ENCODE results near the gene MRPL43. TPM values are rescaled to one million over a fixed set of nuclear protein-coding genes. Genes with fewer than 3 reads are reported as not detected.

The MRPL43 gene
- total and polyA plus RNA-seq, 5 experiments from 2014 or later: 64.9 to 136 (median 117) TPM

DNA sequence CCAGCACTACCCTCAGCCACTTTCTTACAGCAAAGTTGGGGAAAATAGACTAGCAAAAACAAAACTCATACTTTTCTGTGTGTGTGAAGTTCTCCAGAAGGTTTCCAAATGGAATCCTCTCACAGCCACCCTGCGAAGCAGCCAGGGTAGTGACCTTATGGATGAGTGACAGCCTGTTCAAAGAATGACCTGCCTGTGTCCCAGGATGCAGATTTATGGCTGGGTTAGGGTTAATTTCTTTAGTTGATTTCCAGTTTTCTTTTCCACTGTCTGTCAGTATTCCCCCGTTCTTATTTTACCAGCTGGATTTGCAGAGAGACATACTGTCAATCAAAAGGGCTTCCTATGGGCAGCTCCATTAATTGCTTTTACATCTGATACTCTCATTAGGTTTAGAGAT lies 20.4 kb downstream of the MRPL43 start:
- Mint-ChIP-seq H3K36me3 (peaks cover 0 to 27% (median 8%) of the 10 kb centered on the region in 3 donors), H3K27me3 (no peaks in the 10 kb centered on the region), H3K4me3 (no peak overlapping the region), H3K9me3 (no peaks in the 10 kb centered on the region), H3K4me1 (peaks cover 6 to 28% (median 10%) of the 10 kb centered on the region in 4 donors), H3K27ac (no peak overlapping the region)
- no peak for ATAC-seq
- POLR2A ChIA-PET: interaction anchor here (0.5 to 0.8 kb wide), 2 partner anchors 22 to 30 kb away, joined by 4 to 5 read pairs; no protein-coding TSS in a partner anchor
- DNase-seq: no peak

DNA sequence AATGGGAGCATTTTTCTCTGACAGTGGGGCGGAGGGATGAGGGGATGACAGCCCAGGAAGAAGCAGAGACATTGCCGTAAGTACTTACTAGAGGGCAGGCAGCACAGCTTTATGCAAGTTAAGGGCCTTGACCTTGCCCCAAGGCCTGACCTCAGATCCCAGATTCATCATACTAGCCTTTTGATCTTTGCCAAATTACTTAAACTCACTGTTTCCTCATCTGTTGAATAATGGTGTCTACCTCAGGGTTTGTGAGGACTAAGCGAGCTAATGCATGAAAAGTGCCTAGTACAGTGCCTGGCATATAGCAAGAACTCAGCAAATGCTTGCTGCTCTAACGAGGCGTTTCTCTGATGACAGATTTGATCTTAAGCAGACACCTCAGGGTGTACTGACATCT lies 21.5 kb downstream of the MRPL43 start:
- no peak for ATAC-seq
- DNase-seq: no peak
- peak overlapping the region in 1 of 10 donors; percentile 60 for H3K27ac Mint-ChIP-seq
- H3K9me3 Mint-ChIP-seq: no peaks in the 10 kb centered on the region
- H3K36me3 Mint-ChIP-seq: peaks cover 0 to 32% (median 11%) of the 10 kb centered on the region in 3 donors
- peaks cover 6 to 26% (median 10%) of the 10 kb centered on the region in 4 donors for H3K4me1 Mint-ChIP-seq
- POLR2A ChIA-PET: no interaction called here
- no peaks in the 10 kb centered on the region for H3K27me3 Mint-ChIP-seq
- H3K4me3 Mint-ChIP-seq: no peak overlapping the region

GRCh38 chr10:100963826-100964225 lies 23.5 kb downstream of the MRPL43 start:
- H3K27ac Mint-ChIP-seq: no peak overlapping the region
- ATAC-seq: no peak

DNA sequence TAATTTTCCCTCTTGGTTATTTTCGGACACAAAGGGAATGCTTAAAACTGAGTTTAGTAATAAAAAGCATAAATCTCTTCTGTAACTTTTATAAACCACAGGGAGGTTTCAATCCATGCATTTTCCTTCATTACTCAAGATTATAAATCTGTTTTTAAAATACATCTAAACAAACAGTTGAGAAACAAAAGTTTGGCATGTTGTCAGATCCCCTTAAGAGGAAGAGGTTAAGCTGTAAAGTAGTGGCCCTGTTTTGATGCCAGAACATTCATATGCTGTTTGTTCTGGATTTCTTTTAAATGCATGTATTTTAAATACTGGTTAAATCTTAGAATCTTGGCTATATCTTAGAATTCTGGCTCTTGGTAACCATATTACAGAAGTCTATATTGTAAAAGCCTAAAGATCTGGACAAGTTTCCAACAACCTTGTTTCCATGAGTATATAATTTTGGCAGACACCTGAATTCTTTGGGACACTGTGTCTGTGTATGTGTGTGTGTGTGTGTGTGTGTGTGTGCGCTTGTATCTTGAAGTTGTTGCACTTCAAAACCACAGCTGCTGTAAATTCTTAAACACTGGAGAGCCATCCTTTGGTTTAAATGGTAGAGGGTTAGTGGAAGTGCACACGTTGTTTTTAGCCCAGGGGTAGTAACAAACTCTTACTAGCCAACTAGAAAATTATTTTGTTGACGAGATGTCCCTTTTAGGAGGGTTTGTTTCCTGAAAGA lies 24.8 kb downstream of the MRPL43 start:
- POLR2A ChIA-PET: interaction anchor here (0.6 kb wide), 1 partner anchor 1697 kb away, joined by 4 read pairs; no protein-coding TSS in a partner anchor
- no peaks in the 10 kb centered on the region for H3K9me3 Mint-ChIP-seq
- no peaks in the 10 kb centered on the region for H3K27me3 Mint-ChIP-seq
- H3K27ac Mint-ChIP-seq: peak overlapping the region in 1 of 10 donors; percentile 8
- ATAC-seq (no peak), DNase-seq (no peak)
- peaks cover 0 to 2% (median 0%) of the 10 kb centered on the region in 4 donors for H3K4me1 Mint-ChIP-seq
- peaks cover 7 to 57% (median 20%) of the 10 kb centered on the region in 3 donors for H3K36me3 Mint-ChIP-seq
- no peak overlapping the region for H3K4me3 Mint-ChIP-seq

More at GRCh38 chr10:100963826-100964225, 23.5 kb downstream of the MRPL43 start:
- peaks cover 6 to 8% (median 7%) of the 10 kb centered on the region in 4 donors for H3K4me1 Mint-ChIP-seq
- H3K27me3 Mint-ChIP-seq: no peaks in the 10 kb centered on the region
- peaks cover 7 to 49% (median 20%) of the 10 kb centered on the region in 3 donors for H3K36me3 Mint-ChIP-seq
- H3K9me3 Mint-ChIP-seq: no peaks in the 10 kb centered on the region
- DNase-seq: no peak
- POLR2A ChIA-PET: no interaction called here
- H3K4me3 Mint-ChIP-seq: no peak overlapping the region

GRCh38 chr10:100960251-100960650 lies 27.0 kb downstream of the MRPL43 start:
- H3K27me3 Mint-ChIP-seq: no peaks in the 10 kb centered on the region

GRCh38 chr10:100948916-100949315 lies 38.4 kb downstream of the MRPL43 start:
- Mint-ChIP-seq H3K9me3 (no peaks in the 10 kb centered on the region), H3K4me3 (no peak overlapping the region), H3K27me3 (no peaks in the 10 kb centered on the region), H3K36me3 (peaks cover 0 to 74% (median 19%) of the 10 kb centered on the region in 3 donors), H3K27ac (no peak overlapping the region), H3K4me1 (peaks cover 2 to 5% (median 4%) of the 10 kb centered on the region in 4 donors)
- POLR2A ChIA-PET: interaction anchor here (0.6 to 1.6 kb wide), 3 partner anchors 48 to 474 kb away, joined by 3 read pairs; no protein-coding TSS in a partner anchor
- ATAC-seq (no peak), DNase-seq (no peak)

More at GRCh38 chr10:100960251-100960650, 27.0 kb downstream of the MRPL43 start:
- Mint-ChIP-seq H3K4me1 (peaks cover 0 to 3% (median under 1%) of the 10 kb centered on the region in 4 donors), H3K36me3 (peaks cover 7 to 70% (median 21%) of the 10 kb centered on the region in 3 donors), H3K27ac (no peak overlapping the region), H3K4me3 (no peak overlapping the region), H3K9me3 (no peaks in the 10 kb centered on the region)
- POLR2A ChIA-PET: no interaction called here
- no peak for DNase-seq
- no peak for ATAC-seq

- no peak overlapping the region for H3K27ac Mint-ChIP-seq
- H3K36me3 Mint-ChIP-seq: peaks cover 0 to 69% (median 13%) of the 10 kb centered on the region in 3 donors
- DNase-seq (no peak), ATAC-seq (no peak)
- H3K9me3 Mint-ChIP-seq: no peaks in the 10 kb centered on the region
- H3K27me3 Mint-ChIP-seq: no peaks in the 10 kb centered on the region
- POLR2A ChIA-PET: no interaction called here
- peaks cover 5 to 19% (median 16%) of the 10 kb centered on the region in 4 donors for H3K4me1 Mint-ChIP-seq
- H3K4me3 Mint-ChIP-seq: no peak overlapping the region
Observed at GRCh38 chr10:100945754-100946153, 41.5 kb downstream of the MRPL43 start.

- ATAC-seq (no peak), DNase-seq (no peak)
- peak overlapping the region in 8 of 10 donors; percentile 12 to 84 (median 60) for H3K27ac Mint-ChIP-seq
- POLR2A ChIA-PET: interaction anchor here (0.6 kb wide), 1 partner anchor 36 kb away, joined by 3 read pairs; no protein-coding TSS in a partner anchor
- no peaks in the 10 kb centered on the region for H3K27me3 Mint-ChIP-seq
- H3K4me1 Mint-ChIP-seq: peaks cover 5 to 19% (median 16%) of the 10 kb centered on the region in 4 donors
- H3K9me3 Mint-ChIP-seq: no peaks in the 10 kb centered on the region
- H3K36me3 Mint-ChIP-seq: peaks cover 0 to 69% (median 17%) of the 10 kb centered on the region in 3 donors
- peak overlapping the region in 8 of 10 donors; percentile 22 to 78 (median 69) for H3K4me3 Mint-ChIP-seq
Observed at GRCh38 chr10:100943508-100943907, 43.8 kb downstream of the MRPL43 start.

- no peak for DNase-seq
- no peak overlapping the region for H3K4me3 Mint-ChIP-seq
- POLR2A ChIA-PET: no interaction called here
- H3K27me3 Mint-ChIP-seq: no peaks in the 10 kb centered on the region
- H3K4me1 Mint-ChIP-seq: peaks cover 5 to 19% (median 16%) of the 10 kb centered on the region in 4 donors
- no peak for ATAC-seq
- peaks cover 0 to 71% (median 21%) of the 10 kb centered on the region in 3 donors for H3K36me3 Mint-ChIP-seq
- H3K27ac Mint-ChIP-seq: no peak overlapping the region
- no peaks in the 10 kb centered on the region for H3K9me3 Mint-ChIP-seq
Observed at GRCh38 chr10:100942229-100942628, 45.1 kb downstream of the MRPL43 start.

GRCh38 chr10:100939763-100940344 lies 47.4 kb downstream of the MRPL43 start:
- ATAC-seq (no peak), DNase-seq (no peak)
- H3K27me3 Mint-ChIP-seq: no peaks in the 10 kb centered on the region
- no peak overlapping the region for H3K4me3 Mint-ChIP-seq
- H3K9me3 Mint-ChIP-seq: no peaks in the 10 kb centered on the region
- POLR2A ChIA-PET: no interaction called here
- no peak overlapping the region for H3K27ac Mint-ChIP-seq
- peaks cover 5 to 21% (median 16%) of the 10 kb centered on the region in 4 donors for H3K4me1 Mint-ChIP-seq
- peaks cover 0 to 65% (median 16%) of the 10 kb centered on the region in 3 donors for H3K36me3 Mint-ChIP-seq
